ENCODE measurements around the gene RHOXF2B. TPM values are rescaled to one million over a fixed set of nuclear protein-coding genes. Genes with fewer than 3 reads are reported as not detected.

The RHOXF2B gene
- total RNA-seq, 1 donor from 2014 or later: not detected

GRCh38 chrX:120022763-120023162 lies 54.7 kb downstream of the RHOXF2B start:
- H3K27me3 Mint-ChIP-seq (ENCODE audit: unreplicated experiment): no peaks in the 10 kb centered on the region
- no peak for DNase-seq (ENCODE audit: low spot score)

More at GRCh38 chrX:120022763-120023162, 54.7 kb downstream of the RHOXF2B start:
- no peaks in the 10 kb centered on the region for H3K36me3 Mint-ChIP-seq (ENCODE audit: low read depth, unreplicated experiment)
- H3K27ac Mint-ChIP-seq (ENCODE audit: unreplicated experiment): no peak overlapping the region
- no peak for TF ChIP-seq CTCF (IDR thresholded peaks at IDR 0.05; ENCODE audit: unreplicated experiment)
- H3K4me3 Mint-ChIP-seq (ENCODE audit: unreplicated experiment): no peak overlapping the region
- H3K9me3 Mint-ChIP-seq (ENCODE audit: unreplicated experiment): no peaks in the 10 kb centered on the region
- H3K4me1 Mint-ChIP-seq (ENCODE audit: unreplicated experiment): no peaks in the 10 kb centered on the region

Other genes starting within 250 kb of the RHOXF2B start
- 11.8 TPM for gene UPF3B, start 224.7 kb downstream of the RHOXF2B start, total RNA-seq (ENCODE audit: unreplicated experiment)
- 16.7 TPM for gene RNF113A, start 206.0 kb downstream of the RHOXF2B start, total RNA-seq (ENCODE audit: unreplicated experiment)
- 95.0 TPM for gene NDUFA1, start 205.9 kb downstream of the RHOXF2B start, total RNA-seq (ENCODE audit: unreplicated experiment)
- gene AKAP14, start 181.8 kb downstream of the RHOXF2B start, total RNA-seq (ENCODE audit: unreplicated experiment): not detected
- gene NKAP, start 133.9 kb downstream of the RHOXF2B start, total RNA-seq (ENCODE audit: unreplicated experiment): 7.5 TPM
- gene RHOXF1, start 38.2 kb upstream of the RHOXF2B start, total RNA-seq (ENCODE audit: unreplicated experiment): not detected
- not detected for gene RHOXF2, start 80.9 kb upstream of the RHOXF2B start, total RNA-seq (ENCODE audit: unreplicated experiment)
- gene ZBTB33, start 173.1 kb upstream of the RHOXF2B start, total RNA-seq (ENCODE audit: unreplicated experiment): 21.0 TPM
- 0.13 TPM for gene TMEM255A, start 233.8 kb upstream of the RHOXF2B start, total RNA-seq (ENCODE audit: unreplicated experiment)